H1 (cell line): Measurements from ENCODE around the gene DNM2. TPM values are rescaled to one million over a fixed set of nuclear protein-coding genes. Genes with fewer than 3 reads are reported as not detected.

ENCODE experiments used
- CBX5 ChIP-seq: fragments of 300-800, 300-1000 bp; sonication (generic); IDR thresholded peaks from 2 replicates; pipeline ENCODE4 v1.7.1; 2016; ENCODE audit warnings: antibody characterized with exemption, low read length, low read depth
- SUZ12 ChIP-seq: fragments of 200-600 bp; sonication (generic); IDR thresholded peaks from 2 replicates; pipeline ENCODE4 v1.6.1; 2012; ENCODE audit warnings: mild to moderate bottlenecking, inconsistent platforms, low read length, moderate library complexity, mixed read lengths
- TAF1 ChIP-seq: IDR thresholded peaks from 2 replicates; pipeline ENCODE4 v1.6.1; 2011; ENCODE audit warnings: mild to moderate bottlenecking, low read depth, low read length
- YY1 ChIP-seq: IDR thresholded peaks from 2 replicates; pipeline ENCODE4 v1.6.1; 2011; ENCODE audit warnings: low read depth, mild to moderate bottlenecking, low read length
- polyA plus RNA-seq, 7 experiments: library from polyadenylated mRNA; depleted of rRNA in 3 of 7; stranded (reverse) in 5 of 7; unstranded in 2 of 7; fragments of >200 nt in 5 of 7; fragments of 200-250 nt in 2 of 7; gene quantifications; 1 replicate in 5 of 7; 2 replicates in 1 of 7; 4 replicates in 1 of 7; pipeline versions ENCODE4 v1.2.1 to v1.2.3, GENCODE V29; 2011 to 2013; ENCODE audit warnings: missing spikeins in 2 of 7, mixed read lengths in 2 of 7
- total RNA-seq: library from RNA; stranded (reverse); fragmentation: NEBNext Ultra II Directional; extraction: Animal tissue kit (Norgen Biotek cat#: 25700); gene quantifications from 2 replicates; pipeline ENCODE4 v1.2.1, GENCODE V29; 2021

The DNM2 gene
- total and polyA plus RNA-seq, 2 of the 8 experiments (the other 6 are each of a cell fraction or from before 2014, with no cell fraction given), result 61.9 to 120 TPM

DNA sequence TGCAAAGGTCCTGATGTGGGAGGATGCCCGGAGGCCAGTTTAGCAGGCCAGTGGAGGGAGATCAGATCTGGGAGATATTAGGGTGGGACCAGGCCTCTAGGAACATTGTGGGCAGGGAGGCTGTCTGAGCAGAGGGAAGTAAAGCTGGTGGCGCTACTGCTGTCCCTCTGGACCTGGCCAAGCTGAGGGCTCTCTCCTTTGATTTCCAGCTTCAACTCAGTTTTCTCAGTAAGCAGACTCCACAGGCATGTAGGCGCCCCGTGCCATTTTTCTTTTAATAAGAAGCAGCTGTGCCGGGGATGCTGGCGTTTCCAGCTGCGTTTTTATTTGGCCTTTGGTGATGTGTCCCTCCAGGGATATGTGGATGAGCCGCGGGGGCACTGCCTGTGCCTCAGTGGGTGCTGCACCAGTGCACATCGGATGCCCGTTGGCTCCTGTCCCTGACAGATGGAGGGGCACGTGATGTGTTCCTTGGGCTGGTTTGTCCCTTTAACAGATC lies 6.7 kb downstream of the DNM2 start (continued):
- TF ChIP-seq CBX5, result no peak
- TF ChIP-seq SUZ12, result no peak
- no peak for TF ChIP-seq YY1
- TF ChIP-seq TAF1, result no peak
